HG02840 (cell line): ENCODE results near the gene PIGC.

ENCODE experiments used
- ATAC-seq: cut with Tn5 transposase; IDR thresholded peaks from one replicate; pipeline ENCODE4 v1.9.1; 2021; ENCODE audit warnings: mild to moderate bottlenecking, moderate library complexity, moderate number of reproducible peaks; ENCODE audit not compliant: unreplicated experiment, low FRiP score

PIGC gene

GRCh38 chr1:172400722-172401105 is 43.2 kb downstream of the PIGC start:
- no peak for ATAC-seq

DNA sequence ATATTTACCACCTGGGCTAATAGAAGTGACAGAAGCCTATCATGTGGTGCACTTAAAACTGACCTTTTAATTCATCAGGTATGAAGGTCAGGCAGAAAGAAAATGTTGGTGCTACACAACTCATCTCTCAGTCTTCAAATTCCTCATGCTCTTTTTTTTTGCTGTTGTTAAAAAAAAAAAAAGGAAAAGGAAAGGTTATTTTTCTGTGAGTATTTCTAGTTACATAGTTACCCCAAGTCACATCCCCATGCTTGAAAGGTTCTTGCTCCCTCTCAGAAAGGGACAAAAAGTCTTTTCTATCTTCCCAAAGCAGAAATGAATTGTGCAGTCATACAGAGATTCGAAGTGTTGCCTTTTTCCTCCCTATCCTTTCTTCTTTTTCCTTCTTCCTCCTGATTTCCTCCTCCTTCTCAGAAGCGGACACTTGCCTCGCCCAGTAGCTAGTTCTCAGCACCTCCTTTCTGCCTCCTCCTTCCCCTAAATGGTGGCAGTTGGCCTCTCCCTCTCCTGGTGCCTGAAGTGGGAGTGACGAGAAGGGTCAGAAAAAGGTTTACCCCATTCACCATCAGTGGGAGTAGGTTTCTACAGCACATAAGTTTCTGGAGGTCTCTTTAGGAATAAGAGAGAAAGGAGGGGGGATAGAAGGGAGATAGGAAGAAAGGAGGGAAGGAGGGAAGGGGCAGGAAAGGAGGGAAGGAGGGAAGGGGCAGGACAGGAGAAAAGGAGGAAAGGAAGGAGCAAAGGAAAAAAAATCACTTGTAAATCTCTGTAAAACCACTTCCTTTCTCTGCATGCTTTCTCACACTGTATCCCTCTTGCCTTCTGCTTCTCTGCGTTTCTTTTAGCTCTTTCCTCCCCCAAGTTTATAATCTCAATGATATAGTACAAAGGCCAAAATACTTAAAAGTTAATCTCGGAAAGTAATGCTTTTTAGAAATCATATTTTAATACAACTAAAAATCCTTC is 43.8 kb downstream of the PIGC start:
- ATAC-seq = no peak

GRCh38 chr1:172398970-172399755 is 44.7 kb downstream of the PIGC start:
- no peak for ATAC-seq

GRCh38 chr1:172398193-172398592 is 45.7 kb downstream of the PIGC start:
- no peak for ATAC-seq

DNA sequence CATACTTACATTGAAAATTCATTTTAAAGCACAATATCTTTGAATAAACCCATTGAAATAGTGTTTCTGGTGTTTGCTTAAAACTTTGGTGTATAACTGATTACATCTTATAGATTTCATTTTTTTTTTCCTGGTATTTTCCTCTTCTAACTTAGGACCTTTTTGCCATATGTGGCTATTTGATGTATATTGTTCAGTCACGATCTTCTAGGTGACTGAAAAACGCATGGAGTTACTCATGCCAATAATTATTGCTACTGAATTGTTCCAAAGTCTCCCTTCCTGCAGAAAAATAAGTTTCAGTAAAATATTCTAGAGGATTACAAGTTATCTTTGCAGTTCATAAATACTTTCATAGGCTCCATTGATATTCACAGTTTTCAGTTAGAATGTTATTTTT is 46.2 kb downstream of the PIGC start:
- no peak for ATAC-seq

- peak; percentile 41 for ATAC-seq
Measured at GRCh38 chr1:172397221-172397620, 46.6 kb downstream of the PIGC start.

- ATAC-seq = no peak
Measured at GRCh38 chr1:172395576-172395975, 48.3 kb downstream of the PIGC start.

GRCh38 chr1:172394811-172395210 is 49.1 kb downstream of the PIGC start:
- ATAC-seq = no peak

DNA sequence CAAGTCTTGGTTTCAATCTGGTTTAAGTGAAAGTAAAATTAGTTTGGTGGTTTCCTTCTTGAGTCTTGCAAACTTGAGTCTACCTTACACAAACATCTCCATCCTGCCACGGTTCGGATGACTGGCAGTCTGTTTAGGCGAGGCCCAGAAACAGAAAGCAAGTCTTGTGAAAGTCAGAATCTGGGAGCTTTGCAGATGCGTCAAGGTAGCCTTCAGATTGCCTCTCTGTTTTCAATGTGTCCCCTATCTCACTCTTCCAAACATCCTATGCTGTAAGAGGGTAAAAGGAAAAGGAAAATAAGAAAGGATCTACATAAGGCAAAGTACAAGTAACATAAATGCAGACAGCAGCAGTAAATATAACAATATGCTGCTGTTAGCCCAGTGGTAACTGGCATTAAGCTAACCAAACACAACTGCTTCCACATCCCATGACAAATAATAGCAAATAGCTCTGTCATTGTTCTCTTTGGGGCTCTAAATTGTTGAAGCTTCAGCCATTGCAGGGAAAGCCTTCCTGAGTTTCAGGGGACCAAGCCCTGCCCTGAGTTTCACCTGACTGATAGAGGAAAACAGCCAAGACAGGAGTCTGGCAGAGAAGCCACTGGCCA is 49.6 kb downstream of the PIGC start:
- peak; percentile 67 for ATAC-seq

DNA sequence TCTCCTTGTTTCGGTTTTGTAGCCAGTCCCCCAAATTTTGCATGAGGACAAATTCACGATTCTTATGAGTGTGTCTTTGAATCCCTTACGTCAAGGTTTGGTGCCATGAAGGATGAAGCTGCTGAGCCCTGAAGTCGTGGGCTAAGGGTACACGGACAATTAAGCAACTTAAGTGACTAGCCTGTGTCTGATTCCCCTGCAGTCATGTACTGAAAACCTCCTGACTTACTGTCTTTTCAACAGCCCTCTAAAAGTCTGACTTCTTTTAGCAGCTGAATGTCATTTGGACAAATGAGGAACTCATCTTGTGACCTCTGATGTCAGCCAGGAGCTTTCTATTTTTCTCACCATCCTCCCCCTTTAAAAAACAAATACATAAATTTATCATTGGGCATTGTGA is 50.5 kb downstream of the PIGC start:
- no peak for ATAC-seq

GRCh38 chr1:172391976-172392375 is 51.9 kb downstream of the PIGC start:
- no peak for ATAC-seq
